ENCODE data around the gene TXNL1.

DNA sequence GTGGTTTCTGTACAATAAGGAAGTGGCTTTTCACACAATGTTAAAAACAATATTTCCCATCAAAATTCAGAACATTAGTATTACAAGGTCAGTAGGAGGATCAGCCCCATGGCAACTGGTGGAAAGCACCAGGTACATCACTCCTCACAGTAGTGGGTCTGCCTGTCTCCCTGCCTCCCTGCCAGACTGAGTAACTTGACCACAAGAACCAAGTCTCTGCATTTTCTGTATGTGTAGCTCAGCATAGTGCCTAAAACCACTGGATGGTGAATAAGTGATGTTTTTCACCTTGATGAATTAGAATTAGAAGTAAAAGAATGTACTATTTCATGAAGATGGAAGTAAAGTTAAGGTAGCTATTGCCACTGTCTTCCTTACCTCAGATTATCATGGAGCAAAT lies 8.7 kb upstream of the TXNL1 start:
- no peak for TF ChIP-seq EZH2 (IDR thresholded peaks at IDR 0.05; ENCODE audit: insufficient read depth, low read length)
- TF ChIP-seq, protein P1, sequence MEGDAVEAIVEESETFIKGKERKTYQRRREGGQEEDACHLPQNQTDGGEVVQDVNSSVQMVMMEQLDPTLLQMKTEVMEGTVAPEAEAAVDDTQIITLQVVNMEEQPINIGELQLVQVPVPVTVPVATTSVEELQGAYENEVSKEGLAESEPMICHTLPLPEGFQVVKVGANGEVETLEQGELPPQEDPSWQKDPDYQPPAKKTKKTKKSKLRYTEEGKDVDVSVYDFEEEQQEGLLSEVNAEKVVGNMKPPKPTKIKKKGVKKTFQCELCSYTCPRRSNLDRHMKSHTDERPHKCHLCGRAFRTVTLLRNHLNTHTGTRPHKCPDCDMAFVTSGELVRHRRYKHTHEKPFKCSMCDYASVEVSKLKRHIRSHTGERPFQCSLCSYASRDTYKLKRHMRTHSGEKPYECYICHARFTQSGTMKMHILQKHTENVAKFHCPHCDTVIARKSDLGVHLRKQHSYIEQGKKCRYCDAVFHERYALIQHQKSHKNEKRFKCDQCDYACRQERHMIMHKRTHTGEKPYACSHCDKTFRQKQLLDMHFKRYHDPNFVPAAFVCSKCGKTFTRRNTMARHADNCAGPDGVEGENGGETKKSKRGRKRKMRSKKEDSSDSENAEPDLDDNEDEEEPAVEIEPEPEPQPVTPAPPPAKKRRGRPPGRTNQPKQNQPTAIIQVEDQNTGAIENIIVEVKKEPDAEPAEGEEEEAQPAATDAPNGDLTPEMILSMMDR (IDR thresholded peaks at IDR 0.05; ENCODE audit: insufficient read depth, low read depth, low read length): no peak

Measured in astrocyte (in vitro differentiated cells and primary cell).